SJSA1 (cell line): ENCODE data around the gene CNBP. TPM values are rescaled to one million over a fixed set of nuclear protein-coding genes. Genes with fewer than 3 reads are reported as not detected.
"Not testable (repeated sequence)": the region's sequence is repeated elsewhere in the genome, so short reads cannot be mapped to it uniquely, and the experiment has no call there.

Experiments used
- DNase-seq, 2 experiments: peaks; one replicate each; pipeline ENCODE4 v3.0.0-alpha.2; 2015 to 2020; ENCODE audit warnings: low spot score in 2 of 2, low read depth in 1 of 2
- H3K27ac ChIP-seq: fragments of 250-450 bp; sonication (Bioruptor Pico); 2 replicates; pipeline ENCODE4 v1.5.1; 2020; ENCODE audit warnings: mild to moderate bottlenecking, moderate library complexity
- H3K27me3 ChIP-seq: fragments of 250-450 bp; sonication (Bioruptor Pico); replicated peaks from 2 replicates; pipeline ENCODE4 v1.5.1; 2020; ENCODE audit warnings: mild to moderate bottlenecking, moderate library complexity
- H3K36me3 ChIP-seq: fragments of 250-450 bp; sonication (Bioruptor Pico); 2 replicates; pipeline ENCODE4 v1.5.1; 2020; ENCODE audit warnings: mild to moderate bottlenecking
- H3K4me1 ChIP-seq: fragments of 250-450 bp; sonication (Bioruptor Pico); replicated peaks from 2 replicates; pipeline ENCODE4 v1.6.1; 2021; ENCODE audit warnings: mild to moderate bottlenecking
- H3K4me3 ChIP-seq: fragments of 250-450 bp; sonication (Bioruptor Pico); 2 replicates; pipeline ENCODE4 v1.5.1; 2020; ENCODE audit warnings: mild to moderate bottlenecking
- H3K9me3 ChIP-seq: fragments of 250-450 bp; sonication (Bioruptor Pico); replicated peaks from 2 replicates; pipeline ENCODE4 v1.5.1; 2020; ENCODE audit warnings: mild to moderate bottlenecking
- total RNA-seq: library from RNA; depleted of rRNA; stranded (reverse); fragments of >200 nt; shearing (Covaris generic); gene quantifications from 2 replicates; pipeline ENCODE4 v1.2.3, GENCODE V29; 2014

CNBP gene
- total RNA-seq, 1 experiment from 2014 or later: 215 TPM

- no peaks in the 10 kb centered on the region for H3K27me3 ChIP-seq
- no peaks in the 10 kb centered on the region; the same call in 1 of the 2 replicates for H3K4me1 ChIP-seq
- no peak for DNase-seq
- no peak overlapping the region for H3K27ac ChIP-seq
- no peaks in the 10 kb centered on the region for H3K9me3 ChIP-seq
- no peaks in the 10 kb centered on the region for H3K36me3 ChIP-seq
- no peak overlapping the region for H3K4me3 ChIP-seq
Measured at GRCh38 chr3:129205109-129205832, 21.6 kb upstream of the CNBP start.

GRCh38 chr3:129204473-129204872, 20.8 kb upstream of the CNBP start:
- Histone ChIP-seq H3K36me3 (no peaks in the 10 kb centered on the region), H3K4me1 (no peaks in the 10 kb centered on the region; the same call in 1 of the 2 replicates), H3K27ac (no peak overlapping the region), H3K9me3 (no peaks in the 10 kb centered on the region), H3K4me3 (no peak overlapping the region), H3K27me3 (no peaks in the 10 kb centered on the region)
- DNase-seq: no peak

- no peaks in the 10 kb centered on the region for H3K27me3 ChIP-seq
- DNase-seq: no peak
- H3K9me3 ChIP-seq: no peaks in the 10 kb centered on the region
- H3K4me1 ChIP-seq: peaks cover 18% of the 10 kb centered on the region
- H3K4me3 ChIP-seq: no peak overlapping the region
- H3K36me3 ChIP-seq: no peaks in the 10 kb centered on the region
- H3K27ac ChIP-seq: no peak overlapping the region
Measured at GRCh38 chr3:129199366-129199765, 15.7 kb upstream of the CNBP start.

GRCh38 chr3:129197321-129197720, 13.6 kb upstream of the CNBP start:
- DNase-seq: no peak
- Histone ChIP-seq H3K4me3 (no peak overlapping the region), H3K4me1 (peaks cover 18% of the 10 kb centered on the region), H3K36me3 (no peaks in the 10 kb centered on the region), H3K9me3 (no peaks in the 10 kb centered on the region), H3K27me3 (no peaks in the 10 kb centered on the region), H3K27ac (no peak overlapping the region)

- no peaks in the 10 kb centered on the region for H3K9me3 ChIP-seq
- no peak overlapping the region for H3K4me3 ChIP-seq
- no peak overlapping the region; the same call in 1 of the 2 replicates for H3K27ac ChIP-seq
- no peaks in the 10 kb centered on the region for H3K27me3 ChIP-seq
- H3K4me1 ChIP-seq: peaks cover 18% of the 10 kb centered on the region
- DNase-seq: no peak
- H3K36me3 ChIP-seq: no peaks in the 10 kb centered on the region
Measured at GRCh38 chr3:129196601-129197000, 12.9 kb upstream of the CNBP start.

- H3K27me3 ChIP-seq: no peaks in the 10 kb centered on the region
- peak; percentile 70 to 71 for DNase-seq
- H3K9me3 ChIP-seq: no peaks in the 10 kb centered on the region
Measured at GRCh38 chr3:129195731-129196256, 12.1 kb upstream of the CNBP start.

GRCh38 chr3:129189793-129190192, 6.1 kb upstream of the CNBP start:
- H3K9me3 ChIP-seq, DNase-seq, H3K4me3 ChIP-seq, H3K4me1 ChIP-seq, H3K27ac ChIP-seq, H3K36me3 ChIP-seq, H3K27me3 ChIP-seq: not testable (repeated sequence)

More at GRCh38 chr3:129195731-129196256, 12.1 kb upstream of the CNBP start:
- Histone ChIP-seq H3K4me1 (peaks cover 18% of the 10 kb centered on the region), H3K27ac (peak overlapping the region; percentile 44), H3K36me3 (no peaks in the 10 kb centered on the region), H3K4me3 (no peak overlapping the region)

GRCh38 chr3:129187857-129188256, 4.2 kb upstream of the CNBP start:
- Histone ChIP-seq H3K4me3 (no peak overlapping the region), H3K27me3 (no peaks in the 10 kb centered on the region), H3K4me1 (no peaks in the 10 kb centered on the region), H3K9me3 (no peaks in the 10 kb centered on the region), H3K27ac (no peak overlapping the region), H3K36me3 (peaks cover 18% of the 10 kb centered on the region)
- DNase-seq: no peak

- DNase-seq: no peak
- Histone ChIP-seq H3K9me3 (no peaks in the 10 kb centered on the region), H3K4me3 (no peak overlapping the region), H3K27me3 (no peaks in the 10 kb centered on the region), H3K36me3 (peaks cover 32% of the 10 kb centered on the region), H3K4me1 (peaks cover 8% of the 10 kb centered on the region), H3K27ac (no peak overlapping the region)
Measured at GRCh38 chr3:129185783-129186182, 2.1 kb upstream of the CNBP start.

GRCh38 chr3:129184784-129185542, 1.3 kb upstream of the CNBP start:
- H3K27ac ChIP-seq, H3K9me3 ChIP-seq, H3K27me3 ChIP-seq, H3K4me1 ChIP-seq, DNase-seq: not testable (repeated sequence)
- peak overlapping the region; percentile 78 for H3K4me3 ChIP-seq
- peaks cover 38% of the 10 kb centered on the region for H3K36me3 ChIP-seq

GRCh38 chr3:129184396-129184657, 631 bp upstream of the CNBP start:
- no peaks in the 10 kb centered on the region for H3K27me3 ChIP-seq
- H3K27ac ChIP-seq: peak overlapping the region; percentile 84
- no peaks in the 10 kb centered on the region for H3K9me3 ChIP-seq
- H3K4me1 ChIP-seq: peaks cover 8% of the 10 kb centered on the region
- DNase-seq: no peak
- peak overlapping the region; percentile 78 for H3K4me3 ChIP-seq
- H3K36me3 ChIP-seq: peaks cover 41% of the 10 kb centered on the region

- Histone ChIP-seq H3K9me3 (no peaks in the 10 kb centered on the region), H3K4me3 (peak overlapping the region; percentile 78), H3K36me3 (peaks cover 59% of the 10 kb centered on the region), H3K4me1 (peaks cover 8% of the 10 kb centered on the region), H3K27ac (peak overlapping the region; percentile 84), H3K27me3 (no peaks in the 10 kb centered on the region)
- peak in 1 of 2 experiments; percentile 46 for DNase-seq
Measured at GRCh38 chr3:129182390-129183185, 1.1 kb downstream of the CNBP start.

- Histone ChIP-seq H3K36me3 (peaks cover 66% of the 10 kb centered on the region), H3K4me1 (peaks cover 8% of the 10 kb centered on the region), H3K27me3 (no peaks in the 10 kb centered on the region), H3K9me3 (no peaks in the 10 kb centered on the region), H3K27ac (no peak overlapping the region), H3K4me3 (peak overlapping the region; percentile 78)
- no peak for DNase-seq
Measured at GRCh38 chr3:129181819-129182218, 1.9 kb downstream of the CNBP start.

- Histone ChIP-seq H3K9me3 (no peaks in the 10 kb centered on the region), H3K27me3 (no peaks in the 10 kb centered on the region), H3K36me3 (peaks cover 74% of the 10 kb centered on the region), H3K4me1 (peaks cover 8% of the 10 kb centered on the region), H3K4me3 (no peak overlapping the region), H3K27ac (no peak overlapping the region)
- DNase-seq: no peak
Measured at GRCh38 chr3:129180461-129180860, 3.2 kb downstream of the CNBP start.
